Measurements from ENCODE around the gene KEAP1.

DNA sequence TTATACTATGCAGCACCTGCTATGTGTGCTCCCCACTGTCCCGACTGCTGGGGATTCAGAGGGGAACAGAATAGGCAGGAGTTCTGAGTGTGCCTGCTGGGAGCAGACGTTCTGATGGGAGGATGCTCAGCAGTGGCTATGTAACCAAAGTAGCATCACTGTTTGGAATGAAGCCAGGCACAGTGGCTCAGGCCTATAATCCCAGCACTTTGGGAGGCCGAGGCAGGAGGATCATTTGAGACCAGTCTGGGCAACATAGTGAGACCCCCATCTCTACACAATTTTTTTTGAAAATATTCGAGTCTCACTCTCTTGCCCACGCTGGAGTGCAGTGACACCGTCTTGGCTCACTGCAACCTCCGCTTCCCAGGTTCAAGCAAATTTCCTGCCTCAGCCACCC is 46.6 kb upstream of the KEAP1 start:
- no peak for TF ChIP-seq CTCF (IDR thresholded peaks at IDR 0.05)
- TF ChIP-seq, protein P1, sequence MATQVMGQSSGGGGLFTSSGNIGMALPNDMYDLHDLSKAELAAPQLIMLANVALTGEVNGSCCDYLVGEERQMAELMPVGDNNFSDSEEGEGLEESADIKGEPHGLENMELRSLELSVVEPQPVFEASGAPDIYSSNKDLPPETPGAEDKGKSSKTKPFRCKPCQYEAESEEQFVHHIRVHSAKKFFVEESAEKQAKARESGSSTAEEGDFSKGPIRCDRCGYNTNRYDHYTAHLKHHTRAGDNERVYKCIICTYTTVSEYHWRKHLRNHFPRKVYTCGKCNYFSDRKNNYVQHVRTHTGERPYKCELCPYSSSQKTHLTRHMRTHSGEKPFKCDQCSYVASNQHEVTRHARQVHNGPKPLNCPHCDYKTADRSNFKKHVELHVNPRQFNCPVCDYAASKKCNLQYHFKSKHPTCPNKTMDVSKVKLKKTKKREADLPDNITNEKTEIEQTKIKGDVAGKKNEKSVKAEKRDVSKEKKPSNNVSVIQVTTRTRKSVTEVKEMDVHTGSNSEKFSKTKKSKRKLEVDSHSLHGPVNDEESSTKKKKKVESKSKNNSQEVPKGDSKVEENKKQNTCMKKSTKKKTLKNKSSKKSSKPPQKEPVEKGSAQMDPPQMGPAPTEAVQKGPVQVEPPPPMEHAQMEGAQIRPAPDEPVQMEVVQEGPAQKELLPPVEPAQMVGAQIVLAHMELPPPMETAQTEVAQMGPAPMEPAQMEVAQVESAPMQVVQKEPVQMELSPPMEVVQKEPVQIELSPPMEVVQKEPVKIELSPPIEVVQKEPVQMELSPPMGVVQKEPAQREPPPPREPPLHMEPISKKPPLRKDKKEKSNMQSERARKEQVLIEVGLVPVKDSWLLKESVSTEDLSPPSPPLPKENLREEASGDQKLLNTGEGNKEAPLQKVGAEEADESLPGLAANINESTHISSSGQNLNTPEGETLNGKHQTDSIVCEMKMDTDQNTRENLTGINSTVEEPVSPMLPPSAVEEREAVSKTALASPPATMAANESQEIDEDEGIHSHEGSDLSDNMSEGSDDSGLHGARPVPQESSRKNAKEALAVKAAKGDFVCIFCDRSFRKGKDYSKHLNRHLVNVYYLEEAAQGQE (IDR thresholded peaks at IDR 0.05; ENCODE audit: insufficient read depth in 1 of 2, low read depth in 2 of 2, low read length in 1 of 2), result no peak
- TF ChIP-seq POLR2AphosphoS5 (IDR thresholded peaks at IDR 0.05; ENCODE audit: low read depth, low read length), result no peak
- TF ChIP-seq TCF7L2 (IDR thresholded peaks at IDR 0.05; ENCODE audit: low read depth, low read length), result no peak
